Measurements from ENCODE around the gene GALNT5. TPM values are rescaled to one million over a fixed set of nuclear protein-coding genes. Genes with fewer than 3 reads are reported as not detected.
"Not testable (repeated sequence)": the region's sequence is repeated elsewhere in the genome, so short reads cannot be mapped to it uniquely, and the experiment has no call there.

GALNT5 gene
- total RNA-seq, 1 experiment from 2014 or later = 0.04 TPM

GRCh38 chr2:157221394-157221988 lies 36.0 kb upstream of the GALNT5 start:
- CTCF ChIA-PET = no interaction called here
- H3K9ac ChIP-seq (ENCODE audit: low read length) = no peak overlapping the region
- no peak overlapping the region for H3K4me2 ChIP-seq (ENCODE audit: low read length)
- H2AFZ ChIP-seq (ENCODE audit: low read length) = no peak overlapping the region
- no peak overlapping the region for H3K27ac ChIP-seq (ENCODE audit: low read length)
- no peak for ATAC-seq
- no peaks in the 10 kb centered on the region for H3K36me3 ChIP-seq (ENCODE audit: low read depth, low read length)
- H3K27me3 ChIP-seq (ENCODE audit: low read length) = no peaks in the 10 kb centered on the region
- no peaks in the 10 kb centered on the region for H3K4me1 ChIP-seq (ENCODE audit: insufficient read depth, low read length)
- H3K9me3 ChIP-seq (ENCODE audit: low read length) = no peaks in the 10 kb centered on the region
- POLR2A ChIA-PET (ENCODE audit: unreplicated experiment) = no interaction called here
- no peaks in the 10 kb centered on the region for H3K79me2 ChIP-seq (ENCODE audit: low read length)
- no peak overlapping the region for H3K4me3 ChIP-seq (ENCODE audit: low read length)
- no peaks in the 10 kb centered on the region for H3K9me2 ChIP-seq (replicated peaks; ENCODE audit: low read length)
- H4K20me1 ChIP-seq (ENCODE audit: low read length) = no peaks in the 10 kb centered on the region
- H3F3A ChIP-seq (ENCODE audit: low read length, unreplicated experiment) = no peaks in the 10 kb centered on the region
- intact Hi-C loops (cut with micrococcal nuclease) = no loop called here
- TF ChIP-seq EZH2 (IDR thresholded peaks at IDR 0.05; ENCODE audit: low read length, unreplicated experiment) (no peak), EZH2phosphoT487 (IDR thresholded peaks at IDR 0.05; ENCODE audit: borderline replicate concordance, low read length) (no peak), CTCF (conservative IDR thresholded peaks at IDR 0.05; ENCODE audit: low read depth, low read length) (no peak)
- DNase-seq = no peak
- no TSS peak for BruUV-seq (replicated peaks)

GRCh38 chr2:157223624-157224205 lies 33.8 kb upstream of the GALNT5 start:
- Histone ChIP-seq H3K79me2 (ENCODE audit: low read length) (no peaks in the 10 kb centered on the region), H3K9me3 (ENCODE audit: low read length) (no peaks in the 10 kb centered on the region), H3K27ac (ENCODE audit: low read length) (no peak overlapping the region), H3K4me3 (ENCODE audit: low read length) (no peak overlapping the region), H2AFZ (ENCODE audit: low read length) (no peak overlapping the region), H3K36me3 (ENCODE audit: low read depth, low read length) (no peaks in the 10 kb centered on the region), H3K9me2 (replicated peaks; ENCODE audit: low read length) (no peaks in the 10 kb centered on the region), H3K9ac (ENCODE audit: low read length) (no peak overlapping the region), H3K4me2 (ENCODE audit: low read length) (no peak overlapping the region), H4K20me1 (ENCODE audit: low read length) (no peaks in the 10 kb centered on the region), H3F3A (ENCODE audit: low read length, unreplicated experiment) (no peaks in the 10 kb centered on the region), H3K27me3 (ENCODE audit: low read length) (no peaks in the 10 kb centered on the region), H3K4me1 (ENCODE audit: insufficient read depth, low read length) (no peaks in the 10 kb centered on the region)
- DNase-seq = no peak
- TF ChIP-seq EZH2 (IDR thresholded peaks at IDR 0.05; ENCODE audit: low read length, unreplicated experiment) = no peak
- no peak for TF ChIP-seq EZH2phosphoT487 (IDR thresholded peaks at IDR 0.05; ENCODE audit: borderline replicate concordance, low read length)
- TF ChIP-seq CTCF (conservative IDR thresholded peaks at IDR 0.05; ENCODE audit: low read depth, low read length) = no peak
- intact Hi-C loops (cut with micrococcal nuclease) = no loop called here
- ChIA-PET CTCF (no interaction called here), POLR2A (ENCODE audit: unreplicated experiment) (no interaction called here)
- ATAC-seq = no peak
- no TSS peak for BruUV-seq (replicated peaks)

GRCh38 chr2:157224448-157224847 lies 33.1 kb upstream of the GALNT5 start:
- H3K27me3 ChIP-seq (ENCODE audit: low read length); H3F3A ChIP-seq (ENCODE audit: low read length, unreplicated experiment); BruUV-seq (replicated peaks); H3K9me2 ChIP-seq (replicated peaks; ENCODE audit: low read length); H3K4me1 ChIP-seq (ENCODE audit: insufficient read depth, low read length); DNase-seq; H4K20me1 ChIP-seq (ENCODE audit: low read length); CTCF ChIA-PET; intact Hi-C loops (cut with micrococcal nuclease); POLR2A ChIA-PET (ENCODE audit: unreplicated experiment); H2AFZ ChIP-seq (ENCODE audit: low read length); H3K4me2 ChIP-seq (ENCODE audit: low read length); H3K36me3 ChIP-seq (ENCODE audit: low read depth, low read length); H3K9ac ChIP-seq (ENCODE audit: low read length); H3K9me3 ChIP-seq (ENCODE audit: low read length); H3K4me3 ChIP-seq (ENCODE audit: low read length); ATAC-seq; H3K27ac ChIP-seq (ENCODE audit: low read length); H3K79me2 ChIP-seq (ENCODE audit: low read length): not testable (repeated sequence)

Measured in PC-3 (cell line).